Mesenchymal stem cell (in vitro differentiated cells and primary cell): Measurements from ENCODE around the gene GTF2IRD1.

ENCODE experiments used
- DNase-seq: peaks from one replicate; pipeline ENCODE4 v3.0.0-alpha.2; 2013
- H2AFZ ChIP-seq: one replicate; pipeline ENCODE4 v1.6.1; 2013; ENCODE audit warnings: low read depth, mild to moderate bottlenecking, control low read depth, inconsistent platforms, low read length, moderate library complexity
- H2AK5ac ChIP-seq: 2 replicates; pipeline ENCODE4 v1.6.1; 2013; ENCODE audit warnings: low read length, moderate library complexity, mild to moderate bottlenecking, inconsistent platforms; ENCODE audit not compliant: severe bottlenecking
- H2BK120ac ChIP-seq: one replicate; pipeline ENCODE4 v1.6.1; 2013; ENCODE audit warnings: low read depth, mild to moderate bottlenecking, inconsistent platforms, low read length, moderate library complexity
- H2BK12ac ChIP-seq, 2 experiments: one replicate each; pipeline ENCODE4 v1.6.1; 2013; ENCODE audit warnings: inconsistent platforms in 2 of 2, low read length in 2 of 2, mild to moderate bottlenecking in 2 of 2, moderate library complexity in 2 of 2, control low read depth in 1 of 2
- H2BK15ac ChIP-seq: one replicate; pipeline ENCODE4 v1.6.1; 2013; ENCODE audit warnings: mild to moderate bottlenecking, low read depth, inconsistent platforms; ENCODE audit not compliant: poor library complexity, severe bottlenecking
- H2BK5ac ChIP-seq: 2 replicates; pipeline ENCODE4 v1.6.1; 2013; ENCODE audit warnings: low read depth, mild to moderate bottlenecking, low read length, control low read depth, inconsistent platforms; ENCODE audit not compliant: poor library complexity, severe bottlenecking
- H3K14ac ChIP-seq, 2 experiments: one replicate each; pipeline ENCODE4 v1.6.1; 2013; ENCODE audit warnings: inconsistent platforms in 2 of 2, low read length in 2 of 2, control low read depth in 1 of 2, mild to moderate bottlenecking in 1 of 2, moderate library complexity in 1 of 2
- H3K18ac ChIP-seq, 2 experiments: one replicate each; pipeline ENCODE4 v1.6.1; 2013; ENCODE audit warnings: inconsistent platforms in 2 of 2, low read length in 2 of 2, control low read depth in 1 of 2, low read depth in 1 of 2, mild to moderate bottlenecking in 1 of 2
- H3K23ac ChIP-seq, 2 experiments: one replicate each; pipeline ENCODE4 v1.6.1; 2013; ENCODE audit warnings: inconsistent platforms in 2 of 2, low read length in 2 of 2, mild to moderate bottlenecking in 2 of 2, moderate library complexity in 2 of 2, control low read depth in 1 of 2
- H3K27ac ChIP-seq: 2 replicates; pipeline ENCODE4 v1.5.1; 2013; ENCODE audit warnings: mild to moderate bottlenecking, moderate library complexity, low read length, control low read depth, inconsistent platforms; ENCODE audit not compliant: poor library complexity, severe bottlenecking
- H3K27me3 ChIP-seq, 2 experiments: 2 replicates each; pipeline versions ENCODE4 v1.6.1 to v1.7.0; 2013; ENCODE audit warnings: low read length in 2 of 2, mild to moderate bottlenecking in 2 of 2, moderate library complexity in 2 of 2, control low read depth in 1 of 2, inconsistent platforms in 1 of 2; ENCODE audit not compliant: control insufficient read depth in 1 of 2, insufficient read depth in 1 of 2
- H3K36me3 ChIP-seq, 2 experiments: 2 replicates each; pipeline versions ENCODE4 v1.6.1 to v1.7.0; 2013; ENCODE audit warnings: low read length in 2 of 2, control low read depth in 1 of 2, inconsistent platforms in 1 of 2, low read depth in 1 of 2, mild to moderate bottlenecking in 1 of 2; ENCODE audit not compliant: insufficient read depth in 2 of 2, control insufficient read depth in 1 of 2
- H3K4ac ChIP-seq, 2 experiments: one replicate each; pipeline ENCODE4 v1.6.1; 2013; ENCODE audit warnings: inconsistent platforms in 2 of 2, low read length in 2 of 2, mild to moderate bottlenecking in 2 of 2, moderate library complexity in 2 of 2, control low read depth in 1 of 2, low read depth in 1 of 2
- H3K4me1 ChIP-seq: 2 replicates; pipeline ENCODE4 v1.6.1; 2013; ENCODE audit warnings: low read depth, low read length, control low read depth; ENCODE audit not compliant: control insufficient read depth, insufficient read depth
- H3K4me2 ChIP-seq: 2 replicates; pipeline ENCODE4 v1.6.1; 2013; ENCODE audit warnings: low read length, mild to moderate bottlenecking, inconsistent platforms; ENCODE audit not compliant: poor library complexity, severe bottlenecking
- H3K4me3 ChIP-seq, 2 experiments: 2 replicates each; pipeline versions ENCODE4 v1.5.1 to v1.7.0; 2013; ENCODE audit warnings: low read length in 2 of 2, mild to moderate bottlenecking in 2 of 2, control low read depth in 1 of 2, low read depth in 1 of 2; ENCODE audit not compliant: insufficient read depth in 1 of 2
- H3K79me1 ChIP-seq: replicated peaks from 2 replicates; pipeline ENCODE4 v1.6.1; 2013; ENCODE audit warnings: mild to moderate bottlenecking, control low read depth, low read length, inconsistent platforms; ENCODE audit not compliant: poor library complexity, severe bottlenecking
- H3K9ac ChIP-seq: 2 replicates; pipeline ENCODE4 v1.7.0; 2013; ENCODE audit warnings: mild to moderate bottlenecking, low read length, moderate library complexity
- H3K9me3 ChIP-seq: 2 replicates; pipeline ENCODE4 v1.7.0; 2013; ENCODE audit warnings: mild to moderate bottlenecking, low read length; ENCODE audit not compliant: control insufficient read depth
- H4K8ac ChIP-seq: one replicate; pipeline ENCODE4 v1.6.1; 2013; ENCODE audit warnings: inconsistent platforms, mild to moderate bottlenecking, low read length, moderate library complexity
- H4K91ac ChIP-seq: one replicate; pipeline ENCODE4 v1.6.1; 2013; ENCODE audit warnings: mild to moderate bottlenecking, low read length, inconsistent platforms
- WGBS: methylation state at CpG from one replicate; pipeline ENCODE4 v1.1.7; 2013; ENCODE audit warnings: mixed read lengths; 5-methylcytosine and 5-hydroxymethylcytosine counted together

Gene GTF2IRD1

DNA sequence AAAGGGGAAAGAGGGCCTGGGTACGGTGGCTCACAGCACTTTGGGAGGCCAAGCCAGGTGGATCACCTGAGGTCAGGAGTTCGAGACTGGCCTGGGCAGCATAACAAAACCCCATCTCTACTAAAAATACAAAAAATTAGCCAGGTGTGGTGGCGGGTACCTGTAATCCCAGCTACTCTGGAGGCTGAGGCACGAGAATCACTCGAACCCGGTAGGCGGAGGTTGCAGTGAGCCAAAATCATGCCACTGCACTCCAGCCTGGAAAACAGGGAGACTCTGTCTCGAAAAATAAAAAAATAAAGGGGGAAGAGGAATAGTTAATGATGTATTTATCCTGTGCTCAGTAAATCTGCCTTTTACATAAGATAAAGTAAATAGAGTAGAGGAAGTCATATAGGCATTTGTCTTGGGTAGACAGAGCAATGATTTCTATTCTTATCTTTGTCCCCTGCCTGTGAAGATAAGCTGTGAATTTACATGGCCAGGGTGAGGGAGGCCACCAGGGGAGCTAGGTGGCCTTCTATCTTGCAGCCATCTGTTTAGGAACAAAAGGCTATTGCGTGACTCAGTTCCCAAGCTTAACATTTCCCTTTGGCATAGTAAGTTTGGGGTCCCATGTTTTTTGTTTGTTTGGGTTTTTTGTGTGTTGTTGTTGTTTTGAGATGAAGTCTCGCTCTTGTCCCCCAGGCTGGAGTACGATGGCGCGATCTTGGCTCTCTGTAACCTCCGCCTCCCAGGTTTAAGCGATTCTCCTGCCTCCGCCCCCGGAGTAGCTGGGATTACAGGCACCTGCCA, 130.7 kb downstream of the GTF2IRD1 start:
- Histone ChIP-seq H3K4me1 (peaks cover 49% of the 10 kb centered on the region), H3K4me3 (no peak overlapping the region), H3K23ac (no peak overlapping the region), H2AK5ac (no peak overlapping the region), H2AFZ (no peak overlapping the region), H3K27ac (no peak overlapping the region), H2BK12ac (no peak overlapping the region), H3K79me1 (no peaks in the 10 kb centered on the region), H3K9me3 (no peaks in the 10 kb centered on the region), H4K8ac (no peak overlapping the region), H3K9ac (no peak overlapping the region), H3K36me3 (peaks cover 0 to 20% of the 10 kb centered on the region in 2 experiments), H3K18ac (no peak overlapping the region), H3K4me2 (no peak overlapping the region), H3K14ac (no peak overlapping the region), H3K4ac (no peak overlapping the region), H2BK5ac (no peak overlapping the region), H2BK15ac (no peak overlapping the region), H2BK120ac (no peak overlapping the region), H3K27me3 (no peaks in the 10 kb centered on the region), H4K91ac (no peak overlapping the region)
- DNase-seq = no peak
- 95% methylated on average over 17 of the region's 17 CpGs for WGBS

DNA sequence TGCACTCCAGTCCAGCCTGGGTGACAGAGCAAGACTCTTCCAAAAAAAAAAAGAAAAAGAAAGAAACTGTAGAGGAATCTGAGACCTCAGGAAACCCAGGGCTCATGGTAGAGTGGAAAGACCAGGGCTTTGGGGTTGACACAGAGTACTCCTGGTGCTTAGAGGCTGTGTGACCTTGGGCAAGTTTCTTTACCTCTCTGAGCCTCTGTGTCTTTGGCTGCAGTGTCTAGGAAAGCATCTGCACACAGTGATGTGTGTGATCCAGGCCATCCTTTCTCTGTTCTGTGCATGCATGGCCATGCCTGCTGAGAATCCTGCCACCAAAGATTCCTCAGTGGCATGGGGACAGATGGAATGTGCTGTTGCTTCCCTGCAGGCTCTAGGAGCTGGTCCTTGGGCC, 132.1 kb downstream of the GTF2IRD1 start:
- H2AK5ac ChIP-seq = peak overlapping the region; percentile 78
- H3K4me1 ChIP-seq = peaks cover 39% of the 10 kb centered on the region
- H3K18ac ChIP-seq = peak overlapping the region in 1 of 2 experiments; percentile 5
- peak overlapping the region; percentile 6 to 95 for H2BK12ac ChIP-seq
- H3K23ac ChIP-seq = no peak overlapping the region
- no peak overlapping the region for H3K4me3 ChIP-seq
- H3K79me1 ChIP-seq = no peaks in the 10 kb centered on the region
- H3K27me3 ChIP-seq = no peaks in the 10 kb centered on the region
- no peak overlapping the region for H2BK120ac ChIP-seq
- DNase-seq = no peak
- no peak overlapping the region for H2AFZ ChIP-seq
- peak overlapping the region; percentile 31 for H3K27ac ChIP-seq
- no peak overlapping the region for H3K9ac ChIP-seq
- H2BK15ac ChIP-seq = no peak overlapping the region
- peak overlapping the region; percentile 43 for H4K91ac ChIP-seq
- peak overlapping the region in 1 of 2 experiments; percentile 61 for H3K14ac ChIP-seq
- no peak overlapping the region for H2BK5ac ChIP-seq
- no peaks in the 10 kb centered on the region for H3K9me3 ChIP-seq
- H3K36me3 ChIP-seq = peaks cover 5 to 31% of the 10 kb centered on the region in 2 experiments
- peak overlapping the region in 1 of 2 experiments; percentile 74 for H3K4ac ChIP-seq
- no peak overlapping the region for H3K4me2 ChIP-seq
- H4K8ac ChIP-seq = peak overlapping the region; percentile 27

DNA sequence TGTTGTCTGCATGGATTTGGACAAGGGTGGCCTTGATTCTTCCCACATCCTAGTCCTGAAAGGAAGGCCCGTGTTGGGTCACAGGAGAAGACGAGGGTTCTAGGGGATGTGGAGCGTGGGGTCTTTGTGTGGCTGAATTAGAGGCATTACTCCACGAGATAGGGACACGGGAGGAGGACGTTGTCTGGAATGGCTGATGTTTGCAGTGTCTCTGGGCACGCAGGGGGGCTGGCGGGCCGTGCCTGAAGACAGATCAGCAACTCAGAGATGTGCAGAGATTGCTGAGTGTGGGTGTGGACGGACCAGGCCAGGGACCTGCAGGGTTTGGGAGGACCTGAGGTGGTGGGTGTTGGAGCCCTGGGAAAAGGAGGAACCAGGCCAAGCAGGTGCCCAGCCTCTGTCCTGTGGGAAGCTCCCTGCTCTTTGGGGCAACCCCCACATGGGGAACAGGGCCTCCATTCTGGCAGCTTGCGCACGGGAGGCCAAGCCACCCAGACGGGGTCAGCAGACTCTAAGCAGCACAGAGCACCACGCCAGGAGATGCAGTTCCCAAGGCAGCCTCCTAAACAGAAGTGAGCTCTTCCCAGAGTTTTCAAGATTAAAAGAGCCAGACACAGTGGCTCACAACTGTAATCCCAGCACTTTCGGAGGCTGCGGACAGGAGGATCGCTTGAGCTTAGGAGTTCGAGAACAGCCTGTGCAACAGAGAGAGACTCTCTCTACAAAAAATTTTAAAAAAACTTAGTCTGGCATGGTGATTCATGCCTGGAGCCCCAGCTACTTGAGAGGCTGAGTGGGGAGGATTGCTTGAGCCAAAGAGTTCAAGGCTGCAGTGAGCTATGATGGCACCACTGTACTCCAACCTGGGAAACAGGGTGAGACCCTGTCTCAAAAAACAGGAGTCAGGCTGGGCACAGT, 132.8 kb downstream of the GTF2IRD1 start:
- Histone ChIP-seq H2BK12ac (peak overlapping the region; percentile 72 to 95), H3K23ac (peak overlapping the region in 1 of 2 experiments; percentile 77), H4K8ac (peak overlapping the region; percentile 70), H3K9ac (peak overlapping the region; percentile 75), H3K4me3 (peak overlapping the region in 1 of 2 experiments; percentile 49), H3K4ac (peak overlapping the region in 1 of 2 experiments; percentile 74), H2BK15ac (no peak overlapping the region), H3K18ac (peak overlapping the region in 1 of 2 experiments; percentile 80), H3K27ac (peak overlapping the region; percentile 97), H3K9me3 (no peaks in the 10 kb centered on the region), H3K4me2 (no peak overlapping the region), H3K14ac (peak overlapping the region in 1 of 2 experiments; percentile 79), H4K91ac (peak overlapping the region; percentile 73), H3K36me3 (peaks cover 7 to 31% of the 10 kb centered on the region in 2 experiments), H2AK5ac (peak overlapping the region; percentile 78), H2BK5ac (peak overlapping the region; percentile 53), H2BK120ac (no peak overlapping the region), H2AFZ (no peak overlapping the region), H3K4me1 (peaks cover 36% of the 10 kb centered on the region), H3K79me1 (no peaks in the 10 kb centered on the region), H3K27me3 (no peaks in the 10 kb centered on the region)
- 82% methylated on average over 18 of the region's 18 CpGs for WGBS
- peak; percentile 64 for DNase-seq
